ENCODE data around the gene BABAM2. TPM values are rescaled to one million over a fixed set of nuclear protein-coding genes. Genes with fewer than 3 reads are reported as not detected.

Gene BABAM2
- total RNA-seq, 4 donors from 2014 or later, result 33.2 to 70.3 (median 38.6) TPM

- no peaks in the 10 kb centered on the region for H3K9me3 ChIP-seq
- no peak overlapping the region for H3K4me3 ChIP-seq (replicated peaks in 1 of 3)
- intact Hi-C loops (cut with DNase I), result no loop called here
- no peaks in the 10 kb centered on the region for H3K36me3 ChIP-seq
- no peak for DNase-seq
- 75 to 81% methylated on average over 8 of the region's 8 CpGs for WGBS, 2 donors
- no peaks in the 10 kb centered on the region for H3K27me3 ChIP-seq
- H3K27ac ChIP-seq, result no peak overlapping the region
- H3K4me1 ChIP-seq, result no peaks in the 10 kb centered on the region
- TF ChIP-seq POLR2A (IDR thresholded peaks at IDR 0.05), result no peak
- TF ChIP-seq, protein P1, sequence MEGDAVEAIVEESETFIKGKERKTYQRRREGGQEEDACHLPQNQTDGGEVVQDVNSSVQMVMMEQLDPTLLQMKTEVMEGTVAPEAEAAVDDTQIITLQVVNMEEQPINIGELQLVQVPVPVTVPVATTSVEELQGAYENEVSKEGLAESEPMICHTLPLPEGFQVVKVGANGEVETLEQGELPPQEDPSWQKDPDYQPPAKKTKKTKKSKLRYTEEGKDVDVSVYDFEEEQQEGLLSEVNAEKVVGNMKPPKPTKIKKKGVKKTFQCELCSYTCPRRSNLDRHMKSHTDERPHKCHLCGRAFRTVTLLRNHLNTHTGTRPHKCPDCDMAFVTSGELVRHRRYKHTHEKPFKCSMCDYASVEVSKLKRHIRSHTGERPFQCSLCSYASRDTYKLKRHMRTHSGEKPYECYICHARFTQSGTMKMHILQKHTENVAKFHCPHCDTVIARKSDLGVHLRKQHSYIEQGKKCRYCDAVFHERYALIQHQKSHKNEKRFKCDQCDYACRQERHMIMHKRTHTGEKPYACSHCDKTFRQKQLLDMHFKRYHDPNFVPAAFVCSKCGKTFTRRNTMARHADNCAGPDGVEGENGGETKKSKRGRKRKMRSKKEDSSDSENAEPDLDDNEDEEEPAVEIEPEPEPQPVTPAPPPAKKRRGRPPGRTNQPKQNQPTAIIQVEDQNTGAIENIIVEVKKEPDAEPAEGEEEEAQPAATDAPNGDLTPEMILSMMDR (IDR thresholded peaks at IDR 0.05), result no peak
Observed at GRCh38 chr2:28365158-28365557, 474.6 kb downstream of the BABAM2 start.

DNA sequence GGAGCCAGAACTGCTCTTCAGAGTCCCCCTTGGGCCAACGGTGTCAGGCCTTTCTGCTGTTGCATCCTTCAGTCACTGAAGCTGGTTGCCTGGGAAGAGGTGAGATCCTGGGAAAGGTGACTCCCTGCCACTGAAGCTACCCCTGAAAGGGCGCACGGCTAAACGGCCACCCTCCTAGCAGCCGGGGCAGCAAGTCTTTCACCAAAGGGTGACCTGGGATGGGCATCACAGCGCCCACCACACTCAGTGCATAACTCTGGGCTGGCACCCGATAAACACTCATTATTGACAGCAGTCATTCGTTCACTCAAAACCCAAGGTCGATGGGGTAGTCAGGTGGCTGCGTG, 475.6 kb downstream of the BABAM2 start:
- intact Hi-C loops (cut with DNase I), result no loop called here
- WGBS, 2 donors, result 93% methylated on average over 6 to 10 of the region's 10 CpGs
- no peaks in the 10 kb centered on the region for H3K27me3 ChIP-seq

DNA sequence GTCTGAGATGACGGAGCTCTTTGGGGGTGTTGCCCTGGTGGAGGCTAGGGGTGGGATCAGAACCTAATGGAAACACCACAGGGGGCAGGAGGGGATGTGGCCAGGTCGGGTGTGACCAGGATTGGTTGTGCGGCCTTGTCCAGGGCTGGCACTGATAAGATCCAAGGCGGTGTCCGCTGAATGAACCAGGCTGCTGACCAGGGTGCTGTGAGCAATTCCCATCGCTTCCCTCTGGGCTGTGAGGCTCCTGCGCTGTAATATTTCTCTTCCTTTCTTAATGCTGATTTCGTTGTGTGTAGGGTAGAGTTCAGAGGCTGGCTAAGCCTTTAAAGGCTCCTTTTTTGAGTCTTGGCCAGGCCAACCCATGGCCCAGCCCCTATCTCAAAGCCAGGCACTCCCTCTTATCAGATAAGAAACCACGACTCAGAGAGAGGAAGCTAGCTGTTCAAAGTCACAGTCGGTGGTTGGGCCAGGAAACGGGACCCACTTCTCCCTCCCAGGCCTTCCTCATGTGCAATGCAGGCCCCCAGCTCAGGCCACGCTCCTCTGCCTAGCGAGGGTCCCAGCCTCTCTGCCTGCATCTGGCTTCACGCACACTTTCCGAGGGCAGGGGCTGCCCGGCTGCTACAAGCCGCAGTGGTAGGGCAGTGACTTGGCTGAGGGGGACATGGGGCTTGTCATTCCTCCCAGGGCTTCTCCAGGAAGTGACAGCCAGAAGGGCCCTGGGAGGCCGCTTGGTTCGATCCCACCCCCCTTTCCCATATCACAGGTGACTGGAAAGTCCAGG, 476.2 kb downstream of the BABAM2 start:
- Histone ChIP-seq H3K4me3 (replicated peaks in 1 of 3) (no peak overlapping the region), H3K27me3 (no peaks in the 10 kb centered on the region), H3K9me3 (no peaks in the 10 kb centered on the region), H3K27ac (no peak overlapping the region), H3K4me1 (no peaks in the 10 kb centered on the region), H3K36me3 (no peaks in the 10 kb centered on the region)
- TF ChIP-seq POLR2A (IDR thresholded peaks at IDR 0.05), result no peak
- TF ChIP-seq, protein P1 (IDR thresholded peaks at IDR 0.05), result no peak
- WGBS, 2 donors, result 59 to 60% methylated on average over 11 to 19 of the region's 19 CpGs
- DNase-seq, result no peak
- intact Hi-C loops (cut with DNase I), result no loop called here

More for the DNA sequence above, 475.6 kb downstream of the BABAM2 start:
- no peaks in the 10 kb centered on the region for H3K4me1 ChIP-seq
- no peaks in the 10 kb centered on the region for H3K9me3 ChIP-seq
- DNase-seq, result no peak
- TF ChIP-seq POLR2A (IDR thresholded peaks at IDR 0.05), result no peak
- TF ChIP-seq, protein P1 (IDR thresholded peaks at IDR 0.05), result no peak
- H3K27ac ChIP-seq, result no peak overlapping the region
- H3K36me3 ChIP-seq, result no peaks in the 10 kb centered on the region
- H3K4me3 ChIP-seq (replicated peaks in 1 of 3), result no peak overlapping the region

DNA sequence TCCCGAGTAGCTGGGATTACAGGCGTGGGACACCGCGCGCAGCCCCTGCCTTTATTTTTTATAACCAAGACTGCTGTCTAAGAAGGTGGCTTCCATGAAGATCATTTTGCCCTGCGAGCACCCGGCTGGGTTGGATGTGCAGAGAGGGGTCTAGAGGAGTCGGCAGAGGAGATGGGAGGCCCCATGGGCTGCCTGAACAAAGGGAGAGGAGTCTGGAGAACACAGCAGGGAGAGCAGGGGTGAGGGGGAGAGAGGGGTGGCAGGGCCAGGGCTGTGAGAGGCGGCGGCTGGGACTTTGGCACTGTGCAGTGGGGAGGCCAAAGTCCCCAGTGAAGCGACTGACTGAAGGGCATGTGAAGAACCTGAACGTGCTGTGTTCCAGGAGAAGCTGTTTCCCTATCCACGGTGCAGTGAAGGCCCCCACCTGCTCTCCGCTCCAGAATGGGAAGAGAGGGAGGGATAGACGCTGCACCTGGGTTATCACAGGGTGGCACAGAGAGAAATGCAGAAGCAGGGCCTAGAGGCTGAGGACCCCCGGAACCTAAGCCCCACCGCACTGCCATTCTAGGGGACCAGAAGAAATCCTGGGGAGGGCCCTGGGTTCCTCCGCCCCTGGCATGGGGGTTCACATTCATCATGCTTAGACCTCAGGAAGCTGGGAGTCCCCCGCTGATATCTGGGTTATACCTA, 477.3 kb downstream of the BABAM2 start:
- DNase-seq, result no peak
- TF ChIP-seq POLR2A (IDR thresholded peaks at IDR 0.05), result no peak
- TF ChIP-seq, protein P1 (IDR thresholded peaks at IDR 0.05), result no peak
- Histone ChIP-seq H3K4me1 (no peaks in the 10 kb centered on the region), H3K4me3 (replicated peaks in 1 of 3) (no peak overlapping the region), H3K36me3 (no peaks in the 10 kb centered on the region), H3K27me3 (no peaks in the 10 kb centered on the region), H3K27ac (no peak overlapping the region), H3K9me3 (no peaks in the 10 kb centered on the region)
- 80 to 83% methylated on average over 17 to 19 of the region's 19 CpGs for WGBS, 2 donors
- intact Hi-C loops (cut with DNase I), result no loop called here

DNA sequence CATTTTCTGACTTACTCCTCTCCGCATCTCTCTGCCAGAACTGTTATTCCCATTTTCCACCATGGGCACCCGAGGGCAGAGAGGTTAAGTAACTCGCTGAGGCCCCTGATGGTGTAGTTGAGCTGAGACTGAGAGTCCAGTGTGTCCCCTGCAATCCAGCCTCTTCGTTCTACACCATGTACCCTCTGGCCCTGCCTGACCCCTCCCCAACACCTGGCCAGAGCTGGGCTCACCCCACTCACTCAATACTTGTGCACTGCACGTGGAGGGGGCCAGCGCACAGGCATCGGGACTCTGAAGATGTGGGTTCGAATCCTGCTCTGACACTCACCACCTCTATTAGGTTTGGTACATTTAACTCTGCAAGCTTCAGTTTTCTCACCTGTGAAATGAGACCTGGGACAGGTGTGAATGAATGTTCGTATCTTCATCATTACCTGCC, 477.8 kb downstream of the BABAM2 start:
- DNase-seq, result no peak
- 89 to 93% methylated on average over 9 of the region's 9 CpGs for WGBS, 2 donors
- Histone ChIP-seq H3K27me3 (no peaks in the 10 kb centered on the region), H3K36me3 (no peaks in the 10 kb centered on the region), H3K4me3 (replicated peaks in 1 of 3) (no peak overlapping the region), H3K9me3 (no peaks in the 10 kb centered on the region), H3K4me1 (no peaks in the 10 kb centered on the region), H3K27ac (no peak overlapping the region)
- intact Hi-C loops (cut with DNase I), result no loop called here
- TF ChIP-seq, protein P1 (IDR thresholded peaks at IDR 0.05), result no peak
- no peak for TF ChIP-seq POLR2A (IDR thresholded peaks at IDR 0.05)

All from thyroid gland (tissue), 4 donors.